ENCODE measurements around the gene SUMF1. TPM values are rescaled to one million over a fixed set of nuclear protein-coding genes. Genes with fewer than 3 reads are reported as not detected.
"Not testable (repeated sequence)": the region's sequence is repeated elsewhere in the genome, so short reads cannot be mapped to it uniquely, and the experiment has no call there.

Gene SUMF1
- total RNA-seq, 1 donor from 2014 or later = 34.0 TPM

- no peak for DNase-seq
These were observed 6.7 kb downstream of the SUMF1 start for GRCh38 chr3:4460334-4460733.

DNA sequence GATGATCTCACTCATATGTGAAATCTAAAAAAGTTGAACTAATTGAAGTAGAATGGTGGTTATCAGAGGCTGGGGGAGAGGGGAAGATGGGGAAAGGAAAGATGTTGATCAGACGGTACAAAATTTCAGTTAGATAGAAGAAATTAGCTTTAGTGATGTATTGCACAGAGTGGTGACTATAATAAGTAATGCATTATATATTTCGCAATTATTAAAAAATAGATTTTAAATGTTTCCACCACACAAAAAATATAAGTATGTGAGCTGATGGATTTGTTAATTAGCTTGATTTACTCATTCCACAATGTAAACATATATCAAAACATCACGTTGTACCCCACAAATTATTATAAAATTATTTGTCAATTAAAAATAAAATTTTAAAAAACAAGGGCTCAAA lies 8.1 kb downstream of the SUMF1 start:
- DNase-seq = no peak

GRCh38 chr3:4456780-4457179 lies 10.3 kb downstream of the SUMF1 start:
- not testable (repeated sequence) for DNase-seq

GRCh38 chr3:4454142-4454541 lies 12.9 kb downstream of the SUMF1 start:
- no peak for DNase-seq

DNA sequence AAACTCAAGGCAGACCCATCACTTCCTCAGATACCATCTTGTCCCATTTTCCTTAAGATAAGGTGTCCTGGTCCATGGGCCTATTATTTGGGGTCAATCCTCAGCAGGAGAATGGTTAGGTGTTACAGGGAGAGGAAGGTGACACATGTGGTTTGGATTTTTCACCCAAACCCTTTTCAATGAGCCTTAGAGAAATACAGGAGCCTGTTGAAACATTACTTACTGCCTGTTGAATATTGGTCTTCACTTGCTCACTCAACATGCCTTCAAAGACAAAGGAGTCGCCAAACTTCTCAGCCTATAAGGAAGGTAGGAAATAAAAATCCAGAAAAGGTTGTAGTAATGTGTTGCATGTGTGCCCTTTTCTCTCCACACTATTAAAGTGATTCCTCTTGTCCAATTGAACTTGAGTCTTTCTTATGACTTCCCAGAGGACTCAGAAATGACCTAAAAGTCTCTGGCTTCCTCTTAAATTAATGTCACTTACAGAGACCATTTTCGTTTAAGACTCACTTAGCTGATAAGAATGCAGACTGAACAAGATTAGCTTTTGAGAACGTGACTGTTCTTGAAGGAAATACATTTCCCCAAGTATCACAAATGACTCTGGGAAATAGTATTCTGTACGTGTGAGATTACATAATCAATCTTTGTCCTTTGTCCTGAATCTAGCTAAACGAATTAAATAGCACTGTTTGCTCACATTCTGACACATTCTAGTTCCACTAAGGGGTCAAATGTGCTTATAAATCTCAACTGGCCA lies 17.8 kb downstream of the SUMF1 start:
- no peak for DNase-seq

DNA sequence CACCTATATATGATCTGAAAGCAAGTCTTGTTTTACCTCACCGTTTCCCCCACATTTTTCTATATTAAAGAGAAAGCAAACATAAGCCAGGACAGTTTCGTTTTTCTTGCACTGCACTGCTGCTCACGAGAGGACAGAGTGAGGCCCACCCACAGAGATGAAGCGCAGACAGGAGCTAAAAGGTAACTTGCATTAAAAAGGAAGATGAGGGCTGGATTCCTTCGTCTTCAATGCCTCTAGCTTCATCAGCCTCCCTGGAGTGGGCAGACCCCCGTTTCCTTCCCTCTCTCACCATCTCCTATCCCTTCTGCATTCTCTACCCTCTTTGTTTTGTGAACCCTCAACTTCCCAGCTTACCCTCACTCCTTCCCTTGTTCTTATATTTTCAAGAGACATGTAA lies 18.9 kb downstream of the SUMF1 start:
- DNase-seq = no peak

DNA sequence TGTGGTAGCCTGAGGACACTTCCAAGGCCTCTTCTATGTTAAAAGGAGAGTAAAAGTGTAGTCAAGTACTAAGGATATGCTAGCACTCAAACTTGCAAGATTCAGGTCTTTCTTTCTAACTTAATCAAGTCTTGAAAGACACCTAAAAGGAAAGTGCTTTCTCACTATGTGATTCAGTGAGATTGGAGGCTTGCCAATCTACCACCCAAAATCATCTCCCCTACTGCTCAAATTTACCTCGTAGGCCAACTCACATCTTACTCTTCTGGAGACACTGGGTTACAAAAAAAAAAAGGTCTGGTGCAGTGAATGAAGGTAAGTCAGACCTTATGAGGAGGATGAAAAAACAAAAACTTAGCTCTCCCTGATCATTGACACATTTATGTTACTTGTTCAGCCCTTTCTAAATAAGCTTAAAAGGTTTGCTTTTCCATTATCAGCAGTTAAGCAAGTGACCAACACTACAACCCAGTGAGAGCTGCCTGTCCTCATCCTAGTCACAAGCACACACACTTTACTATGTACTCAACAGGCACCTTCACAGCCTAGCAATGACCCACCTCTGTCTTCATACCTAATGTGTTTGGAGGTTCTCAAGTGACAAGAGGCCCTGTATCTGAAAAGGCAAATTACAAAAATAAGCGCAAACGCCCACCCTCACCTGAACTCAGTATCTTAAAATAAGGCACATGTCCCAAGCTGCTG lies 19.6 kb downstream of the SUMF1 start:
- DNase-seq = no peak

GRCh38 chr3:4440951-4441350 lies 26.1 kb downstream of the SUMF1 start:
- no peak for DNase-seq

GRCh38 chr3:4438296-4438695 lies 28.8 kb downstream of the SUMF1 start:
- no peak for DNase-seq

GRCh38 chr3:4432259-4432658 lies 34.8 kb downstream of the SUMF1 start:
- no peak for DNase-seq

DNA sequence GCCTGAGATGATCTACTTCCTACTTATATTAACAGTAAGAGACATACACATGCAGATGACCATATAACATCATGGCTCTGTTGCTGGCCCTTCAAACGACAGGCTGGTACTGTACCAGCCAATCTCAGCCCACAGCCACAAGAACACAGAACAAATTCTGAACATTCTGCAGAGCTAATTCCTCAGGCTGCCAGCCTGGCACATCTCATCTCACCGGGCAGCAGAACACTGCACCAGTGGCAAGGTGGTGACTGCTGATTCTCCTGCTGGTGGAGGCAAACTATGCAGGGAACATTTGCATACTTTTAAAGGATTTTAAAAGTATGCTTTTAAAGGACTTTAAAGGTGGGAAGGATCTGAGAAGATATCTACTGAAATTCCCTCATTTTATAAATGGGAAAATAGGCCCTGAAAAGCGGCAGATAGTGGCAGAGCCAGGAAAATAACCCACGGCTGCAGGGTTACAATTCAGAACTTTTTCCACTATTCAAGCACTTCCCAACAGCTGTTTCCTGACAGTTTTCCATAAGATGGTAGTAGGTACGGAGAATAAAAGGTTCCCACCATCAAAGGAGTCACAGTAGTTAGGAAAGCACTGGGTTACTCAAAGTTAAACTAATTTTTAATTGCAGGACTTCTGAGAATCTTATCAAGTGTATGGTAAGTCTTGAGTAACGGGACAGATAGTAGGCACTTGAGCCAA lies 37.3 kb downstream of the SUMF1 start:
- DNase-seq = no peak

GRCh38 chr3:4426782-4427344 lies 40.2 kb downstream of the SUMF1 start:
- DNase-seq = peak; percentile 55

- no peak for DNase-seq
These were observed 40.7 kb downstream of the SUMF1 start for GRCh38 chr3:4426261-4426781.

- no peak for DNase-seq
These were observed 41.4 kb downstream of the SUMF1 start for GRCh38 chr3:4425707-4426106.

GRCh38 chr3:4425055-4425454 lies 42.0 kb downstream of the SUMF1 start:
- no peak for DNase-seq

- DNase-seq = no peak
These were observed 45.9 kb downstream of the SUMF1 start for GRCh38 chr3:4421121-4421520.

- DNase-seq = no peak
These were observed 47.1 kb downstream of the SUMF1 start for GRCh38 chr3:4419920-4420319.

GRCh38 chr3:4419386-4419785 lies 47.7 kb downstream of the SUMF1 start:
- DNase-seq = no peak

- DNase-seq = no peak
These were observed 48.9 kb downstream of the SUMF1 start for GRCh38 chr3:4418156-4418555.

- DNase-seq = no peak
These were observed 49.6 kb downstream of the SUMF1 start for GRCh38 chr3:4417449-4417848.

- DNase-seq = no peak
These were observed 50.1 kb downstream of the SUMF1 start for GRCh38 chr3:4416961-4417360.

DNA sequence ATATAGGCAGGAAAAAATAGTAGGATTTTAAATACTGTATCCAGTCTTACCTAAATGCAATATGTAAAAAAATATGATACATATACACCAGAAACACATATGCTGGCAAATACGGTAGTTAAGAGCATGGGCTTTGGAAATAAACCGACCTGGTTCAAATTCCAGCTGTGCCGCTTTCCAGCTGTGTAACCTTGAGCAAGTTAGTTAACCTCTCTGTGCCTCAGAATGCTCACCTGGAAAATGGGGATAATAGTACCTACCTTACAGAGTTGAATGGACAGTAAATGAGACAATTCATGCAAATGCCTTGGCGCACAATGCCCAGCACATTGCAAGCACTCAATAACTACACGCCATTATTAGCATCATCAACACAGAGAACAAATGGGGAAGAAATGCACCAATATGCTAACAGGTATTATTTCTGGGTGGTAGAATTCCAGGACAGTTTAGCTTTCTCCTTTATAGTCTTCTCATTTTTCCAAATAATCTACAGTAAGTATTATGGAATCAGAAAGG lies 50.6 kb downstream of the SUMF1 start:
- DNase-seq = no peak

GRCh38 chr3:4413467-4413866 lies 53.6 kb downstream of the SUMF1 start:
- DNase-seq = no peak

Measured in skin of body (tissue), 2 donors.